K562 (cell line): ENCODE measurements around the gene CCDC28B. TPM values are rescaled to one million over a fixed set of nuclear protein-coding genes. Genes with fewer than 3 reads are reported as not detected.

Experiments
- HIVEP1 ChIP-seq: fragments of 250-450 bp; sonication (Bioruptor Pico); IDR thresholded peaks from 2 replicates; pipeline ENCODE4 v1.4.0; 2020; ENCODE audit warnings: mild to moderate bottlenecking
- NFE2 ChIP-seq: IDR thresholded peaks from 2 replicates; pipeline ENCODE4 v1.6.1; 2014; ENCODE audit warnings: antibody characterized with exemption, low read depth
- PCBP2 ChIP-seq: fragments of 200-400 bp; formaldehyde crosslinking; IDR thresholded peaks from 2 replicates; pipeline ENCODE4 v1.6.1; 2018; ENCODE audit warnings: low read length, low read depth, mild to moderate bottlenecking, moderate library complexity; ENCODE audit not compliant: poor library complexity, severe bottlenecking
- PREB ChIP-seq: sonication (generic); formaldehyde crosslinking; IDR thresholded peaks from 2 replicates; pipeline ENCODE4 v1.8.1; 2023; ENCODE audit warnings: mild to moderate bottlenecking, missing genetic modification reagents
- REST ChIP-seq, 2 experiments: fragments of 450-650 bp; formaldehyde crosslinking in 1 of 2; IDR thresholded peaks; 2 replicates each; pipeline versions ENCODE4 v1.4.0 to v1.6.1; 2014 to 2020; ENCODE audit warnings: mild to moderate bottlenecking in 2 of 2, borderline replicate concordance in 1 of 2, low read depth in 1 of 2
- TRIM25 ChIP-seq: fragments of 450-650 bp; IDR thresholded peaks from 2 replicates; pipeline ENCODE4 v1.7.0; 2016; ENCODE audit warnings: borderline replicate concordance
- U2AF2 ChIP-seq: fragments of 200-400 bp; formaldehyde crosslinking; optimal IDR thresholded peaks from 2 replicates; pipeline ENCODE3; 2017; ENCODE audit warnings: low read depth, mild to moderate bottlenecking, low read length
- ZBTB5 ChIP-seq: fragments of 450-650 bp; IDR thresholded peaks from 2 replicates; pipeline ENCODE4 v1.6.1; 2017; ENCODE audit warnings: antibody characterized with exemption
- polyA plus RNA-seq, 8 experiments: library from polyadenylated mRNA; depleted of rRNA in 4 of 8; stranded (reverse) in 5 of 8; unstranded in 3 of 8; fragments of >200 nt; fragmentation: Nextera tagmentation in 2 of 8; fragmentation: Illumina TruSeq in 1 of 8; extraction: Ambion mirVana in 2 of 8; extraction: Trizol in 1 of 8; gene quantifications; 2 replicates each; pipeline versions ENCODE4 v1.2.1 to v1.2.3, GENCODE V29; 2011 to 2014; ENCODE audit warnings: inconsistent platforms in 1 of 8, missing spikeins in 1 of 8
- total RNA-seq, 7 experiments: library from RNA; depleted of rRNA in 6 of 7; stranded (reverse); fragments of >200 nt in 6 of 7; fragmentation: Illumina TruSeq in 2 of 7; extraction: Trizol in 2 of 7; gene quantifications; 2 replicates each; pipeline versions ENCODE4 v1.2.1 to v1.2.3, GENCODE V29; 2011 to 2021; ENCODE audit warnings: low replicate concordance in 1 of 7
- TF ChIP-seq, protein P1 (sequence below), 3 experiments: fragments of 200-800 bp in 1 of 3; sonication (Bioruptor generic) in 1 of 3; sonication (generic) in 1 of 3; formaldehyde crosslinking in 1 of 3; IDR thresholded peaks; 2 replicates each; pipeline versions ENCODE4 v1.6.1 to v1.8.0; 2016 to 2022; ENCODE audit warnings: mild to moderate bottlenecking in 2 of 3, missing compliant biosample characterization in 2 of 3, missing genetic modification characterization in 2 of 3, missing genetic modification reagents in 1 of 3

Gene CCDC28B
- total and polyA plus RNA-seq, 9 of the 15 experiments (the other 6 are each of a cell fraction or from before 2014, with no cell fraction given): 5.7 to 54.5 (median 31.7) TPM

DNA sequence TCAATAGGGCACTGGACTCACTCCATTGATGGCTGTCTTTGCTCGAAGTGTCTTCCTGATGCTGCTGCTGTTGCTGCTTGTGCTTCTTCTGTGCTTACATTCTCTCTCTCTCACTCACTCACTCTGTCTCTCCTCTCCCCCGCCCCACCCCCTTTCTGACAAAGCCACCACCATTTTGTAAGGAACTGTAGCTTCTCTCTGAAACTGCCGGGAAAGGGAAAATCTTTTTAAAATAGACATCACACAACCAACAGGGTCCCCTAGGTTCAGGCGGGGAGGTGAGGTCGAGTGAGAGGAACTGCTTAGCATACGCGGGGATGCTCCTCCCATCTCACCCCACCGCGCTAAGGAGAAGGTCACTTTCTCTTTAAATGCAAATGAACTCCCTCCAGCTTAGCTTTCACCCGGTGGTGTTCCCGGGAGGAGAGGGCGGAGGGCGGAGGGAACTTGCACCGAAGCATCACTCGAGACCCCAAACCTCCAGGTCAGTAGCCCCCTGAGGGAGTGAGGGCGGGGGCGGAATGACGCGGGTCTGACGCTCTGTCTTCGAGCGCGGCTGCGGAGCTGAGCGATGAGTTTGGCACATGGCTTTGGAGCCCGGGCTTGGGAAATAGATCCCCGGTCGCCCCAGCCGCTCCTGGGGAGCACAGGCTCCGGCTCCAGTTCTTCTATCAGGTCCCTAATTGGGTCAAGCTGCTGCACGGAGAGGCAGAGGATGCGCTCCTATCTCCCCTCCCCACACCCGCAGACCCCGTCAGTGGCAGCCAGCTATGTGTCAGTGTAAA, at the start of gene CCDC28B (continued):
- no peak for TF ChIP-seq U2AF2
- no peak for TF ChIP-seq PREB (CRISPR knock-in tag)
- TF ChIP-seq NFE2: no peak
- no peak for TF ChIP-seq PCBP2
- TF ChIP-seq, protein P1, sequence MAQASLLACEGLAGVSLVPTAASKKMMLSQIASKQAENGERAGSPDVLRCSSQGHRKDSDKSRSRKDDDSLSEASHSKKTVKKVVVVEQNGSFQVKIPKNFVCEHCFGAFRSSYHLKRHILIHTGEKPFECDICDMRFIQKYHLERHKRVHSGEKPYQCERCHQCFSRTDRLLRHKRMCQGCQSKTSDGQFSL (CRISPR knock-in tag; IDR thresholded peaks at IDR 0.05): peak; percentile 92
- TF ChIP-seq, protein P1 (tag; IDR thresholded peaks at IDR 0.05): no peak
- no peak for TF ChIP-seq REST (IDR thresholded peaks at IDR 0.05; ENCODE audit: borderline replicate concordance)
- TF ChIP-seq REST (CRISPR knock-in tag; IDR thresholded peaks at IDR 0.05; ENCODE audit: low read depth): no peak
- TF ChIP-seq ZBTB5: no peak
- TF ChIP-seq TRIM25: no peak
- no peak for TF ChIP-seq HIVEP1 (CRISPR knock-in tag)
